Fibroblast of upper back skin (primary cell): ENCODE measurements around the gene BIRC7.

ENCODE experiments used
- DNase-seq: peaks from one replicate; pipeline ENCODE4 v3.0.0-alpha.2; 2013

Gene BIRC7

DNA sequence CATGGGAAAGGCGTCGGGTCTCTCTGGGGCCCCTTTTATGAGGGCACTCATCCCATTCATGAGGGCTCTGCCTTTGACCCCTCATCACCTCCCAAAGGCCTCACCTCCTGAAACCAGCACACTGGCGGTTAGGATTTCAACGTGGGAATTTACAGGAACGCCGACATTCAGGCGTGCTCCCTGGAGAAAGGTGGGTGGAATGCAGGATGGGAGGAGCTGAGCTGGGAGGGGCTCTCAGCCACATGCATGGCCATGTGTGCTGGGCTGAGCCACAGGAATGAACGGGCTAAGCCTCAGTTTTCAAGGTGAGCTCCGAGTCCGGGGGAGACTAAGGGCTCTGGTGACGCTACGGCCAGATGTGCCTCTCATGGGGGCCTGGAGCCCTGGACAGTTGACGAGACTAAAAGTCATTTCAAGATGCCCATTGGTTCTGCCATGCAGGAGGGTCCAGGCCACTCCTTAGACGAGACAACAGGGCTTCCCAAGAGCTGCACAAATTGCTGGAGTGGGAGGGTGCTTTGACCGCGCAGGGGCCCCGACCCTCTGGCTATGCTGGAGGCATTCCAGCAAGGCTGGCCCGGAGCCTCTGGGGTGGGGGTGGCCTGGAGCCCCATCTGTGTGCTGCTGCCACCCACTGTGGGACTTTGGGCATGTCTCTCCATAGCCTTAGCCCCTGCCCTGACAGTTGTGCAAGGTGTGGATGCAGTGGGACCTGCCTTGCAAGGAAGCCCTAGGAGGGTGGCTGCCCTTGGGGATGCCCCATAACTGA, 33.1 kb downstream of the BIRC7 start:
- DNase-seq, result no peak

- DNase-seq, result no peak
Observed at GRCh38 chr20:63269724-63270123, 34.0 kb downstream of the BIRC7 start.

GRCh38 chr20:63270606-63271325, 35.1 kb downstream of the BIRC7 start:
- DNase-seq, result no peak

DNA sequence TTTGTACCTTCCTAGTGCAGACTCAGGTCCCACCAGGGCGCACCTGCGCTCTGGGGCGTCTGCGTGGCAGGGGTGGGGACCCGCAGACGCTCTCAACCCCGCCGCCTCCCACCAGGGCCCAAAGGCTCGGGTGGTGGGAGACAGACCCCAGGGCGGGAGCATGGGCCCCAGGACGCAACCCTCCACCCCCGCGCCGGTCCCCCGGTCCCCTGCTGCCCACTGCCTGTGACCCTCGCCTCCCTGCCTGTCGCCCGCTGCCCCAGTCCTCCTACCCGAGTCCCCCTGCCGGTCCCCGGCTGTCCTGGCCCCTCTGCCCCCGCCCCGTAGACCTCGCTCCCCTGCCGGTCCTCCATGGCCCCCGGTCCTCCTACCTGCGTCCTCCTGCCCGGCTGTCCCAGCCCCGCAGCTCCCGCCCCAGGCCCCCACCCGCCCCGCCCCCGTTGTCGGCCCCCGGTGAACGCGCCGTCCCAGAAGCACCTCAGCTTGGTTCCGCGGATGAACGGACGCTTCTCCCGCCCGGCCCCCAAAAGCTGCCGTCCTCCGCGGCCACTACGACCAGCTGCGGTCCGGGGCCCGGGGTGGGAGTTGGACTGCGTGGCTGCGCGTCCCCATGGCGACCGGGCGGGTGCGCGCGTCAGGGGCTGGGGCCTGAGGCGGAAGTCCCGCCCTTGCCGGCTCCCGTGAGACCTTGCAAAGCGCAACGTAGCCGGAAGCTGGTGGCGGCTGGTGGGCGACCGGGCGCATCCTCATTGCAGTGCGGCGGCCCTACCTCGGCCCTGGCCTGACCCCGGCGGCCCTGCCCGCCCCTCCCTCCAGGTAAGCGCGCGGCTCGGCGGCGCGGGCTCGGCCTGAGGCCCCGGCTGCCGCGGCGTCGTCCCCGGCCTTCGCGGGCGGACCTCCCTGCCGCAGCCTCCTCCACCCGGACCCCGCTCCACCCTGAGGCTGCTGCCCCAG, 36.7 kb downstream of the BIRC7 start, which contains the start of gene ARFGAP1:
ARFGAP1 (plus strand) TSS at position 709 of the 954 bp plus-strand sequence. CDS start 2,768 bp downstream, outside the sequence.
- DNase-seq, result peak; percentile 85

- DNase-seq, result no peak
Observed at GRCh38 chr20:63273059-63273579, 37.4 kb downstream of the BIRC7 start.

DNA sequence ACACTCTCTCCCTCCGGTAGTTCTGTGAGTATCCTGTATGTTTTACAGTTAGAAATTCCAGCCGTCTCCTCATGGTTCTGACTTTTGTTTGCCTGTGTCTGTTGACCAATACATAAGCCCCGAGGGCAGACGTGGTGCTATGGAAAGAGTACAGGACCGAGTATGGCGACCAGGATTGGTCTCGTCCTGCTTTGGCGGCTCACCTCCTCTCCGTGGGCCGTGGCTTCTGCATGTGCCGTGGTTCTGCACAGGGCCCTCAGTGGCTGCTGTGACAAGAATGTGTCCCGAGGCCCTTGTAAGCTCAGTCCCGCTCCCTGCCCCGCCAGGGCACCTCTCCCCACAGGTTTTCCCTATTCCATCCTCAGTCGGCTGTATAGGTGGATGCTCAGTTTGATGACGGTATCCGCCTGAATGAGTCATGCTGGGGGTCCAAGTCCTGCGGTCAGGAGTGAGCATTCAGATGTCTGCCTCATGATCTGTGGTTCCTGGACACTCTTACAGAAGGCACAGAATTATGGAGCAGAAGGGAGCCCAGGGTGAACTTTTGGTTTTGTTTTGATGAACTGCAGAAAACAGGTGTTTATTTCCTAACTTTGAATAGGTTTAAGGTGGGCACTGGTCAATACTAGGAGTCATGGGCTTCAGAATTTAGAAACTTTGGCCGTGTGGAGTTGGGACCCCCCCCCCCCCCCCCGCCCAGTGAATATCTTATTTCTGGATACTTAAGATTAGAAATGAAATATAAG, 38.1 kb downstream of the BIRC7 start:
- peak; percentile 79 for DNase-seq

GRCh38 chr20:63274381-63275228, 38.9 kb downstream of the BIRC7 start:
- DNase-seq, result no peak

- DNase-seq, result no peak
Observed at GRCh38 chr20:63275825-63276224, 40.1 kb downstream of the BIRC7 start.

- no peak for DNase-seq
Observed at GRCh38 chr20:63276956-63277355, 41.3 kb downstream of the BIRC7 start.

DNA sequence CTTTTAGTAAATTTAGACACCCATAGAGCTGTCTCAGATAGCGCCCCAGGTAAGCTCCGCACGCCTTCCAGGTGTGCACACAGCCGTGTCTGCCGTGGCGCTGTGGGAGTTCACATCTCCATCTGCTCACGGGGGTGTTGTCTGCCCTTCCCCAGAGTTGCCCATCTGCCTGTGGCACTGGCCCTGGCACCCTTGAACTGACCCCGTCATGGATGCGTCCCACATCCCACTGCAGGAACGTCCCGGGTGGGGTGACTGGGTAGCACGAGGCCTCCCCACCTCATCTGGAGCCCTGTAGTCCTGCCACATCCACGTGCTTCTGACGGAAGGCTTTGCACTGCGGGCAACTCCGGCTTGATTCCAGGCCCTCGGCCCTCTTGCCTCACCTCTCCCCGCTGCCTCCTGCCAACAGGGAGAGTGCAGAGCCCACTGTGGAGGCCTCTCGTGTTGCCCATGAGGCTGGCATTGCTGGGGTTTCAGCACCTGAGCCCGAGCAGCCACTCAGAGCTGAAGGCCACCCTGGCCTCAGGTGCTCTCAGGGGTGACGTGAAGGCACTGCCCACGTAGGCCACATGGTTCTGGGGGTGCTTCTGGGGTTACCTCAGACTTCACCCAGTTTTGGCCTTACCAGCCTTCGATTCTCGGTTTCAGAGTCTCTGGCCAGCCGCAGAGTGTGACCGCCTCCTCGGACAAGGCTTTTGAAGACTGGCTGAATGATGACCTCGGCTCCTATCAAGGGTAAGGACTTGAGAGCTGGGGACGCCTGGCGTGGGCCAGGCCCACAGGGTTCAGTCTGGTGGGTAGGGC, 42.0 kb downstream of the BIRC7 start:
- no peak for DNase-seq

- DNase-seq, result no peak
Observed at GRCh38 chr20:63278661-63279060, 43.0 kb downstream of the BIRC7 start.

GRCh38 chr20:63279931-63280330, 44.2 kb downstream of the BIRC7 start:
- DNase-seq, result no peak

DNA sequence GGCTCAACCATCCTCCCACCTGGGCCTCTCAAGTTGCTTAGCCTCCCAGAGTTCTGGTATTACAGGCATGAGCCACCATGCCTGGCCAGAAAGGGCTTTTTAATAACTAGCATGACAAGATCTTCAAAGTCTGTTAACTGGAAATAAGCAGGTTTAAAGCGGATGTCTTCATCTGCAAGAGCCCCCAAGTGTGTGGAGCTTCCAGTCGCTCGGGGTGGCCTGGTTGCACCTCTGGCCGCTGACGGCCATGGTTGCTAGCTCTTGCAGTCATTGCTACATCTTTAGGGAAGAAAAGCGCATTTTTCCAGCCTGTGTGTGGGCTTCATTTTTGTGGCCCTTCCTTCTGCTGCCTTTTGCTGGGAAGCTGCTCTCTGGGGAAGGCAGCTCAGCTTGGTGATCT, 44.7 kb downstream of the BIRC7 start:
- DNase-seq, result no peak

DNA sequence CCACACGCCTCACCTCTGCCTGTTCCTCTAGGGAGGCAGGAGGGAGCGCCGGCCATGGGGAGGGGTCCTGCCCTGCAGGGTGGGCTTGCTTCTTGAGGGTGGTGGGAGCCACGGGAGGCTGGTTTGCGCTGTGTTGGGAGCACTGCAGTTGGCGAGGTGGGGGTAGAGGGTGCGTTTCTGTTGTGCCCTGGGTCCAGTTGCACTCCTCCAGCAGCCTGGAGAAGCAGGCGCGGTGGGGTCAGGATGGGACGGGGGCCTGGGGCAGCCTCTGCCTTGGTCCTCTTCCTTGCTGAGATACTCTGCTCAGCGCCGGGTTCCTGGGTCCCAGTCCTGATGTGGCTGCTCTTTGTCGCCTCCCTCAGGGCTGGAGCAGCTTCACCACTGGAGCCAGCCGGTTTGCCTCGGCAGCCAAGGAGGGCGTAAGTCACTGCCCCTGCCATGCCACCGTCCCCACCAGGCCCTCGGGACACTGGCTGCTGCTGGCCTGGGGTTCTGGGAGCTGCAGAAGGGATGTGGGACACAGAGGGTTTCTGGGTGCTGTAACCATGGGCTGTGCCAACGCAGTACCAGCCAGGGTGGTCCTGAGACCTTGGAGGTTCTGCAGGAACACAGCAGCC, 45.3 kb downstream of the BIRC7 start:
- DNase-seq, result no peak

DNA sequence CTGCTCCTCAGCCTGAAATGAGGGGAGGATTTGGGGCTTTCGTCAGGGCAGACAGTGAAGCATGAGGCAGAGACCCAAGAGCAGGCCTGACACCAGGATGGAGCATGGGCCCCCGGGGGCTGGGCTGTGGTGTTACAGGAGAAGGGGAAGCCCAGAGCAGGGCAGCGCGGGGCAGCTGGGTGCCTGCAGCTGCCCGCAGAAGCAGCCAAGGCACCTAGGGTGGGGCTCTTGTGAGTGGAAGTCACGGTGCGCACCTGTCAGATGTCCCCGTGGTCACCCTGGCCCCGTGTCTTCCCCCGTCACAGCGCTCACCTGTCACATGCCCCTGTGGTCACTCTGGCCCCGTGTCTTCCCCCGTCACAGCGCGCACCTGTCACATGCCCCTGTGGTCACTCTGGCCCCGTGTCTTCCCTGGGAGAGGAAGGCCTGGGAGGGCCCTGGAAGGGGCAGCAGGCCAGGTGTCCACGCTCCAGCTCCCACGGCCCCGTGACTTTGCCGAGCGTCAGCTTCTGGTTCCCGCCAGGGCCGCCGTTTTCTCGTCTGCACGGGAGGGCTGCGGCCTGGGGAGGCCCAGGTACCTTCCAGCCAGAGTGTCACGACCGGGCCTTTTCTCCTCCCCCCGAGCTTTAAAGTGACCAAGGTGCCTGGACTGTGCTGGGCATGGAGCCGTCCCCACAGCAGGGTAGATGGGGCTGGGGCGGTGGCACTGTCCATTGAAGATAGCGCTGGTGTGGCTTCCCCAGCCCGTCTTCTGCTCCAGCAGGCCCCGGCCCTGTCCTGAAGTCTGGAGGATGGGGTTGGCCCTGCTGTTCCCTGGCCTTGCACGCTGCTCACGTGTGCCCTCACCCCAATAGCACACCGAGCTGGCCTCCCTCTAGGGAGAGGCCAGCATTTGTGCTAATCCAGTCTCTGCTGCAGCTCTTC, 46.3 kb downstream of the BIRC7 start:
- DNase-seq, result no peak

- DNase-seq, result no peak
Observed at GRCh38 chr20:63282946-63283345, 47.2 kb downstream of the BIRC7 start.

DNA sequence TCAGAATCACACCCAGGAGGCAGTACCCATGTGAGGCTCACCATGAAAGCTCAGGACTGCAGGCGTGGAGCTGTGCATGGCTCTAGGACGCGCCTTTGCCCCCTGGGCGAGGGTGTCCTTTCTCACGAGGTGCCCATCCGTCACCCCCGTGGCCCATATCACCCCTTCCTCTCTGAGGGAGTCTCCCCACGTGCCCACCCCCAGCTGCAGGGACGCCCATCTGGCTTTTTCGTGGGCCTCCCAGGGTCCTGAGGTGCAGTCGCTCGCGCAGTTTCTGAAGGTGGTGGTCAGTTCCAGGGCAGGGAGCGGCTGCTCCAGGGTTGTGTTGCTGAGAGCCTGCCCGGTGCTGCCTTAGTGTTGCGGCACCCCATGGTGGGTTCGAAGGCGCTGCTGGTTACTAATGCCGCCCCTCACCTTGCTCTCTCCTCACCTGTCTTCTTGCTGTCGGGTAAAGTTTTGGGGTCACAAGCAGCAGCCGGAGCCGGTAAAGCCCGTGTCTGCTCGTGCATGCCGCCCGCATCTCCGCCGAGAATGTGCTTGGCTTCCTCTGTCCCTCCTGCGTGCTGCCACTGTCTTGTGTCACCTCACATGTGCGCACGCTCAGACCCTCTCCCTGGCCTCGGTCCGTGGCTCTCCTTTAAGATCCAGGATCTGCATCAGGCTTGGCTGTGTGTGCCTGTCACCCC, 47.8 kb downstream of the BIRC7 start:
- DNase-seq, result no peak

- DNase-seq, result no peak
Observed at GRCh38 chr20:63284083-63284440, 48.4 kb downstream of the BIRC7 start.
